GM12865 (cell line): ENCODE data around the gene MN1.

ENCODE experiments used
- DNase-seq: peaks from one replicate; pipeline ENCODE4 v3.0.0; 2010; ENCODE audit warnings: low read depth
- H3K4me3 ChIP-seq: 2 replicates; pipeline ENCODE4 v1.5.1; 2011; ENCODE audit warnings: mild to moderate bottlenecking, low read depth, low read length, control low read depth
- CTCF ChIP-seq: IDR thresholded peaks from 2 replicates; pipeline ENCODE4 v1.5.1; 2011; ENCODE audit warnings: low read length, control low read depth, low read depth, inconsistent platforms; ENCODE audit not compliant: insufficient read depth; ENCODE audit errors: missing control alignments

Gene MN1

GRCh38 chr22:27844656-27845591 is 43.4 kb upstream of the MN1 start:
- no peak overlapping the region for H3K4me3 ChIP-seq
- no peak for DNase-seq
- no peak for TF ChIP-seq CTCF

GRCh38 chr22:27844256-27844655 is 42.7 kb upstream of the MN1 start:
- no peak for TF ChIP-seq CTCF

GRCh38 chr22:27843441-27843840 is 41.9 kb upstream of the MN1 start:
- TF ChIP-seq CTCF, result no peak
- DNase-seq, result no peak
- H3K4me3 ChIP-seq, result no peak overlapping the region

More at GRCh38 chr22:27844256-27844655, 42.7 kb upstream of the MN1 start:
- no peak for DNase-seq
- no peak overlapping the region for H3K4me3 ChIP-seq

GRCh38 chr22:27842669-27843431 is 41.3 kb upstream of the MN1 start:
- DNase-seq, result no peak
- no peak overlapping the region for H3K4me3 ChIP-seq
- no peak for TF ChIP-seq CTCF

- TF ChIP-seq CTCF, result no peak
- H3K4me3 ChIP-seq, result no peak overlapping the region
- DNase-seq, result no peak
These were observed 40.6 kb upstream of the MN1 start for GRCh38 chr22:27842201-27842600.

GRCh38 chr22:27840436-27840835 is 38.9 kb upstream of the MN1 start:
- TF ChIP-seq CTCF, result no peak
- H3K4me3 ChIP-seq, result no peak overlapping the region
- no peak for DNase-seq
